Measurements from ENCODE around the gene EPB41L4B.

GRCh38 chr9:109315480-109316206 is 5.2 kb downstream of the EPB41L4B start:
- TF ChIP-seq CTCF (conservative IDR thresholded peaks at IDR 0.05; ENCODE audit: low read length) (no peak), EZH2phosphoT487 (IDR thresholded peaks at IDR 0.05; ENCODE audit: borderline replicate concordance) (no peak)
